OCI-LY7 (cell line): ENCODE data around the gene REC8.

Experiments
- EZH2phosphoT487 ChIP-seq: fragments of 200-600 bp; sonication (generic); IDR thresholded peaks from 2 replicates; pipeline ENCODE4 v1.6.1; 2018; ENCODE audit warnings: low read depth, borderline replicate concordance, mild to moderate bottlenecking, mixed run types, antibody characterized with exemption, low read length, moderate library complexity, mixed read lengths
- TF ChIP-seq, protein P1 (sequence below): fragments of 200-600 bp; sonication (generic); conservative IDR thresholded peaks from 2 replicates; pipeline ENCODE4 v1.5.1; 2014; ENCODE audit warnings: mild to moderate bottlenecking, antibody characterized with exemption, low read length, moderate library complexity, mixed read lengths

DNA sequence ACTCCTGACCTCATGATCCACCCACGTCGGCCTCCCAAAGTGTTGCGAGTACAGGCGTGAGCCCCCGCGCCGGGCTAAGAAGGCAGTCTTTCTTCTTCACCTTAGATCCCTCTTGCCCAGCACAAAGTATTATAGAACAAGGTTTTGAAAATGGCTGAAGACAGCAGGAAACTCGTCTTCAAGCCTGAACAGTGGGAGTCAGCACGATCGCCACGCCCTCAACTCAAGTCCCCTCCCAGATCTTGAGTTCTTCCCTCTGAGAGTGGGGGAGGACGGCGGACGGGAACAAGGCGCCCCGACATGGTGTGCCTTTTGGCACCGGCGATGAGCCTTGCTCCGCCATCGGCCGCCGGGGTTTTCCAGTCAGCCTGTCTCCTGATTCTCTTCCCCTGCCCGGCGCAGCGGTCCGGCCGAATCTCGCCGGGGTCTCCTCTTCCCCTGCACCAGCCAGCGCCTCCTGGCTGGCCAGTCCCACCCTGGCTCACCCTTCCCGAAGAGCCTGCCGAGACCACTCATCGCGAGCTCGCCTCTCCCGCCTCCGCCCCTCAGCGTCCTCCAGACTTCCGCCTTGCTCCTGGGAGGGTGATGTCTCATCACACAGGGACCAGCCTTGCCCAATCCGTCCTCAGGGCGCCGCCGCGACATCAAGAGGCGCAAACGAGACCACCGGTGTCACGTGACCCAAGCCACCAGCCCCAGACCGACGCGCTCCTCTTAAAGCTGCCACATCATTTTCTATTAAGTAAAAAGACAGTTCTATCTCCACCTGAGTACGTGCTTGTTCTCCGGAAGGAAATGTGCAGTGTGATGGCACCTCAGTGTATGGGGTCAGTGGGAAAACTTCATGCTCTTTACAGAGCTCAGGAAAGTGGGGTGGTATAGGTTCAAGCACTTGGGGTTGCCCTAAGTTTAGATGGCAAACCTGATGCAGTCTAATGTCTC lies 41.3 kb downstream of the REC8 start, which contains the start of gene CHMP4A:
- TF ChIP-seq, protein P1, sequence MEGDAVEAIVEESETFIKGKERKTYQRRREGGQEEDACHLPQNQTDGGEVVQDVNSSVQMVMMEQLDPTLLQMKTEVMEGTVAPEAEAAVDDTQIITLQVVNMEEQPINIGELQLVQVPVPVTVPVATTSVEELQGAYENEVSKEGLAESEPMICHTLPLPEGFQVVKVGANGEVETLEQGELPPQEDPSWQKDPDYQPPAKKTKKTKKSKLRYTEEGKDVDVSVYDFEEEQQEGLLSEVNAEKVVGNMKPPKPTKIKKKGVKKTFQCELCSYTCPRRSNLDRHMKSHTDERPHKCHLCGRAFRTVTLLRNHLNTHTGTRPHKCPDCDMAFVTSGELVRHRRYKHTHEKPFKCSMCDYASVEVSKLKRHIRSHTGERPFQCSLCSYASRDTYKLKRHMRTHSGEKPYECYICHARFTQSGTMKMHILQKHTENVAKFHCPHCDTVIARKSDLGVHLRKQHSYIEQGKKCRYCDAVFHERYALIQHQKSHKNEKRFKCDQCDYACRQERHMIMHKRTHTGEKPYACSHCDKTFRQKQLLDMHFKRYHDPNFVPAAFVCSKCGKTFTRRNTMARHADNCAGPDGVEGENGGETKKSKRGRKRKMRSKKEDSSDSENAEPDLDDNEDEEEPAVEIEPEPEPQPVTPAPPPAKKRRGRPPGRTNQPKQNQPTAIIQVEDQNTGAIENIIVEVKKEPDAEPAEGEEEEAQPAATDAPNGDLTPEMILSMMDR, result no peak
- TF ChIP-seq EZH2phosphoT487, result no peak
